ENCODE measurements around the gene HDAC11.

- TF ChIP-seq CTCF (conservative IDR thresholded peaks at IDR 0.05 in 1 of 2, IDR thresholded peaks at IDR 0.05 in 1 of 2; ENCODE audit: extremely low read depth in 1 of 2, insufficient read depth in 1 of 2, low read depth in 1 of 2, low read length in 2 of 2) (no peak), EZH2 (IDR thresholded peaks at IDR 0.05; ENCODE audit: borderline replicate concordance, low read length) (no peak)
These were observed 33.2 kb downstream of the HDAC11 start for GRCh38 chr3:13513051-13513912.
